ENCODE data around the gene CCDC50.

- TF ChIP-seq CTCF (conservative IDR thresholded peaks at IDR 0.05; ENCODE audit: low read depth, low read length) (no peak), EZH2 (IDR thresholded peaks at IDR 0.05; ENCODE audit: low read length, unreplicated experiment) (no peak)
Measured at GRCh38 chr3:191328962-191329653, at the start of gene CCDC50.
